HG03045 (cell line): ENCODE results near the gene DPH1.

Experiments
- ATAC-seq: cut with Tn5 transposase; IDR thresholded peaks from one replicate; pipeline ENCODE4 v1.9.1; 2021; ENCODE audit warnings: mild to moderate bottlenecking, moderate library complexity; ENCODE audit not compliant: unreplicated experiment

Gene DPH1

GRCh38 chr17:2060681-2061440 lies 30.9 kb downstream of the DPH1 start:
- no peak for ATAC-seq

GRCh38 chr17:2061441-2061958 lies 31.5 kb downstream of the DPH1 start:
- no peak for ATAC-seq

GRCh38 chr17:2062571-2063183 lies 32.7 kb downstream of the DPH1 start:
- ATAC-seq, result no peak

GRCh38 chr17:2063261-2064146 lies 33.6 kb downstream of the DPH1 start:
- ATAC-seq, result no peak

GRCh38 chr17:2064147-2064489 lies 34.2 kb downstream of the DPH1 start:
- ATAC-seq, result no peak

- ATAC-seq, result no peak
These were observed 34.6 kb downstream of the DPH1 start for GRCh38 chr17:2064520-2064971.

GRCh38 chr17:2064980-2065785 lies 35.2 kb downstream of the DPH1 start:
- no peak for ATAC-seq

- no peak for ATAC-seq
These were observed 36.0 kb downstream of the DPH1 start for GRCh38 chr17:2065949-2066400.

- ATAC-seq, result no peak
These were observed 37.2 kb downstream of the DPH1 start for GRCh38 chr17:2067048-2067561.

- ATAC-seq, result no peak
These were observed 37.7 kb downstream of the DPH1 start for GRCh38 chr17:2067608-2068024.

GRCh38 chr17:2068031-2068518 lies 38.1 kb downstream of the DPH1 start:
- ATAC-seq, result no peak

GRCh38 chr17:2068519-2069051 lies 38.6 kb downstream of the DPH1 start:
- no peak for ATAC-seq

- ATAC-seq, result peak; percentile 70
These were observed 40.5 kb downstream of the DPH1 start for GRCh38 chr17:2070241-2071023.

- ATAC-seq, result no peak
These were observed 41.1 kb downstream of the DPH1 start for GRCh38 chr17:2071024-2071385.

- ATAC-seq, result no peak
These were observed 41.7 kb downstream of the DPH1 start for GRCh38 chr17:2071455-2072281.

- ATAC-seq, result no peak
These were observed 45.0 kb downstream of the DPH1 start for GRCh38 chr17:2074919-2075318.

GRCh38 chr17:2075336-2076086 lies 45.6 kb downstream of the DPH1 start:
- no peak for ATAC-seq
